Lower leg skin (tissue), 3 donors: Measurements from ENCODE around the gene RTN1.

Experiments used
- POLR2A ChIP-seq, 2 donors: fragments of 450-650 bp; IDR thresholded peaks; one replicate each; pipeline ENCODE4 v1.6.1; 2016 to 2017; ENCODE audit warnings: antibody characterized with exemption in 2 of 2, mild to moderate bottlenecking in 1 of 2, moderate library complexity in 1 of 2
- TF ChIP-seq, protein P1 (sequence below), 3 donors: fragments of 450-650 bp; IDR thresholded peaks; one replicate each; pipeline ENCODE4 v1.5.1; 2016; ENCODE audit warnings: antibody characterized with exemption in 3 of 3, mild to moderate bottlenecking in 3 of 3, moderate library complexity in 2 of 3

DNA sequence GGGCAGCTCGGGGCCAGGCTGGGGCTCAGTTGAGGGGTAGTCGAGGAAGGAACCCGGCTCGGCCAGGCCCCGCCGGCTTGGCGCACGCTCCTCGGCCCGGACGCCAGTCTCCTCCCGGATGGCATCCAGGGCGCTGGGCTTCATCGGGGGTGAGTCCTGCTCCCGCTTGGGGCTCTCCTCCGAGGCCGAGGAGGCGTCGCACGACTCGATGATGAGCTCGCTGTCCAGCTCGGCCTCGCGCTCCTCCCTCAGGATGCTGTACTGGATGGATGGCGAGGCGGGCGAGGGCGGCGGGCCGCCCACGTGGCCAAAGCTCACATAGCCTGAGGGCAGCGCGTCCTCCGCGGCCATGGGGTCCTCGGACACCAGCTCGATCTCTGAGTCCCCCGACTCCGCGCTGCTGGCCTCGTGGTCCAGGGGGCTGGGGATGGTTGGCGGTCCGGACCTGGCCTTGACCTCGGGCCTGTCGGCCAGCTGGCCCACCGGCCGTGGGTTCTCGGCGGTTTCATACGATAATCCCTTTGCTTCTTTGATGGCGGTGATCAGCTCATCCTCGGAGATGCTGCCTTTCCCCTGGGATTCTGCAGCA, 143.4 kb downstream of the RTN1 start:
- TF ChIP-seq POLR2A (IDR thresholded peaks at IDR 0.05) = no peak
- TF ChIP-seq, protein P1, sequence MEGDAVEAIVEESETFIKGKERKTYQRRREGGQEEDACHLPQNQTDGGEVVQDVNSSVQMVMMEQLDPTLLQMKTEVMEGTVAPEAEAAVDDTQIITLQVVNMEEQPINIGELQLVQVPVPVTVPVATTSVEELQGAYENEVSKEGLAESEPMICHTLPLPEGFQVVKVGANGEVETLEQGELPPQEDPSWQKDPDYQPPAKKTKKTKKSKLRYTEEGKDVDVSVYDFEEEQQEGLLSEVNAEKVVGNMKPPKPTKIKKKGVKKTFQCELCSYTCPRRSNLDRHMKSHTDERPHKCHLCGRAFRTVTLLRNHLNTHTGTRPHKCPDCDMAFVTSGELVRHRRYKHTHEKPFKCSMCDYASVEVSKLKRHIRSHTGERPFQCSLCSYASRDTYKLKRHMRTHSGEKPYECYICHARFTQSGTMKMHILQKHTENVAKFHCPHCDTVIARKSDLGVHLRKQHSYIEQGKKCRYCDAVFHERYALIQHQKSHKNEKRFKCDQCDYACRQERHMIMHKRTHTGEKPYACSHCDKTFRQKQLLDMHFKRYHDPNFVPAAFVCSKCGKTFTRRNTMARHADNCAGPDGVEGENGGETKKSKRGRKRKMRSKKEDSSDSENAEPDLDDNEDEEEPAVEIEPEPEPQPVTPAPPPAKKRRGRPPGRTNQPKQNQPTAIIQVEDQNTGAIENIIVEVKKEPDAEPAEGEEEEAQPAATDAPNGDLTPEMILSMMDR (IDR thresholded peaks at IDR 0.05) = no peak
